KG1 (cell line): ENCODE measurements around the gene CCDC102A.

ENCODE experiments used
- DNase-seq: peaks from one replicate; lab custom pipeline; 2025; lab: John Stamatoyannopoulos, UW

CCDC102A gene

GRCh38 chr16:57518520-57518919, 17.9 kb downstream of the CCDC102A start:
- no peak for DNase-seq

GRCh38 chr16:57517397-57518367, 18.7 kb downstream of the CCDC102A start:
- no peak for DNase-seq

- no peak for DNase-seq
These were observed 19.6 kb downstream of the CCDC102A start for GRCh38 chr16:57516773-57517172.

GRCh38 chr16:57516176-57516725, 20.1 kb downstream of the CCDC102A start:
- no peak for DNase-seq

- DNase-seq: no peak
These were observed 21.4 kb downstream of the CCDC102A start for GRCh38 chr16:57514791-57515600.

GRCh38 chr16:57514371-57514770, 22.0 kb downstream of the CCDC102A start:
- DNase-seq: no peak

- no peak for DNase-seq
These were observed 22.8 kb downstream of the CCDC102A start for GRCh38 chr16:57513371-57514102.

- DNase-seq: no peak
These were observed 23.9 kb downstream of the CCDC102A start for GRCh38 chr16:57512296-57513001.

- DNase-seq: no peak
These were observed 26.1 kb downstream of the CCDC102A start for GRCh38 chr16:57510016-57510871.

- no peak for DNase-seq
These were observed 27.0 kb downstream of the CCDC102A start for GRCh38 chr16:57509231-57509923.

GRCh38 chr16:57508035-57508425, 28.3 kb downstream of the CCDC102A start:
- DNase-seq: no peak

GRCh38 chr16:57507136-57508034, 29.0 kb downstream of the CCDC102A start:
- no peak for DNase-seq

GRCh38 chr16:57505169-57505568, 31.2 kb downstream of the CCDC102A start:
- DNase-seq: no peak

- DNase-seq: no peak
These were observed 31.9 kb downstream of the CCDC102A start for GRCh38 chr16:57504491-57504890.

- no peak for DNase-seq
These were observed 32.4 kb downstream of the CCDC102A start for GRCh38 chr16:57504001-57504400.

- DNase-seq: no peak
These were observed 33.0 kb downstream of the CCDC102A start for GRCh38 chr16:57503366-57503765.

- no peak for DNase-seq
These were observed 34.2 kb downstream of the CCDC102A start for GRCh38 chr16:57502048-57502775.

GRCh38 chr16:57501492-57501891, 34.9 kb downstream of the CCDC102A start:
- DNase-seq: no peak
